ENCODE results near the gene NFATC4.
A peak's percentile ranks its signal among the peaks of the same experiment; 100 is the strongest.

The NFATC4 gene

GRCh38 chr14:24411443-24412389 lies 43.7 kb downstream of the NFATC4 start:
- peak; percentile 53 for DNase-seq (ENCODE audit: insufficient read length, low spot score)
- no peak for FAIRE-seq
- TF ChIP-seq CTCF (IDR thresholded peaks at IDR 0.05; ENCODE audit: insufficient read depth, missing control alignments) = peak; percentile 57

- no peak for TF ChIP-seq CTCF (IDR thresholded peaks at IDR 0.05; ENCODE audit: insufficient read depth, missing control alignments)
- FAIRE-seq (no peak), DNase-seq (ENCODE audit: insufficient read length, low spot score) (no peak)
These were observed 46.1 kb downstream of the NFATC4 start for GRCh38 chr14:24414077-24414476.

- no peak for TF ChIP-seq CTCF (IDR thresholded peaks at IDR 0.05; ENCODE audit: insufficient read depth, missing control alignments)
- FAIRE-seq (no peak), DNase-seq (ENCODE audit: insufficient read length, low spot score) (no peak)
These were observed 46.9 kb downstream of the NFATC4 start for GRCh38 chr14:24414732-24415420.

GRCh38 chr14:24415421-24416253 lies 47.7 kb downstream of the NFATC4 start:
- no peak for TF ChIP-seq CTCF (IDR thresholded peaks at IDR 0.05; ENCODE audit: insufficient read depth, missing control alignments)
- DNase-seq (ENCODE audit: insufficient read length, low spot score) (no peak), FAIRE-seq (no peak)

GRCh38 chr14:24416254-24416931 lies 48.4 kb downstream of the NFATC4 start:
- FAIRE-seq (no peak), DNase-seq (ENCODE audit: insufficient read length, low spot score) (no peak)
- TF ChIP-seq CTCF (IDR thresholded peaks at IDR 0.05; ENCODE audit: insufficient read depth, missing control alignments) = no peak

DNA sequence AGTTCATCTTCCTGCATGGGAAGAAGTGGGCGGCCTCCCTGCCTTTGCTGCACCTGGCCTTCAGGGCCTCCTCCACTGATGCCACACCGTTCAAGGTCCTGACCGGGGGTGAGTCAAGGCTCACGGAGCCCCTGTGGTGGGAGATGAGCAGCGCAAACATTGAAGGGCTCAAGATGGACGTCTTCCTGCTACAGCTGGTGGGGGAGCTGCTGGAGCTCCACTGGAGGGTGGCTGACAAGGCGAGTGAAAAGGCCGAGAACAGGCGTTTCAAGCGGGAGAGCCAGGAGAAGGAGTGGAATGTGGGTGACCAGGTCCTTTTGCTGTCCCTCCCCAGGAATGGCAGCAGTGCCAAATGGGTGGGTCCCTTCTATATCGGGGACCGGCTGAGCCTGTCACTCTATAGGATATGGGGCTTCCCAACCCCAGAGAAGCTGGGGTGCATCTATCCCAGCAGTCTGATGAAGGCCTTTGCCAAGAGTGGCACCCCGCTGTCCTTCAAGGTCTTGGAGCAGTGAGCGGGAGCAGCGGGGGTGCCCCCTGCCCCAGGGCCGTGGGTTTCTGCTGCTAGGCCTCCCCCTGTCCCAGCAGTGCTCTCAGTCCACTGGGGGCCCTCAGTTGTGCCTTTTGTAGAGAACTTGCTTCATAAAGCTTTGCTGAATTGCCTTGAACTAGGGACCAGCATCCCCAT lies 49.1 kb downstream of the NFATC4 start:
- TF ChIP-seq CTCF (IDR thresholded peaks at IDR 0.05; ENCODE audit: insufficient read depth, missing control alignments) = no peak
- no peak for DNase-seq (ENCODE audit: insufficient read length, low spot score)
- no peak for FAIRE-seq
